Endometrial microvascular endothelial cells (primary cell): Measurements from ENCODE around the gene ANXA4. TPM values are rescaled to one million over a fixed set of nuclear protein-coding genes. Genes with fewer than 3 reads are reported as not detected.
"Not testable (repeated sequence)": the region's sequence is repeated elsewhere in the genome, so short reads cannot be mapped to it uniquely, and the experiment has no call there.

Experiments used
- in situ Hi-C: cut with HindIII; loops from 2 replicates; pipeline ENCODE4 v1.10.0; 2017; ENCODE audit warnings: low sequenced_read_pairs, low pct_unique_long_range_greater_than_20kb; ENCODE audit errors: inconsistent ontology term
- total RNA-seq: library from RNA; depleted of rRNA; stranded (reverse); fragments of >200 nt; gene quantifications from one replicate; pipeline ENCODE4 v1.2.3, GENCODE V29; 2015; ENCODE audit errors: inconsistent ontology term

The ANXA4 gene
- 50.1 TPM for total RNA-seq

- in situ Hi-C loops = no loop called here
These were observed at the start of gene ANXA4 for GRCh38 chr2:69741575-69742321. Gene ANXA4, plus strand, starts transcription at chr2:69742134. Its CDS starts 39,432 bp downstream, at chr2:69781566.

GRCh38 chr2:69692424-69692823 lies 49.5 kb upstream of the ANXA4 start:
- in situ Hi-C loops = no loop called here

GRCh38 chr2:69693059-69693774 lies 48.7 kb upstream of the ANXA4 start:
- in situ Hi-C loops = no loop called here

- in situ Hi-C loops = no loop called here
These were observed 48.0 kb upstream of the ANXA4 start for GRCh38 chr2:69693775-69694450.

GRCh38 chr2:69694894-69695849 lies 46.8 kb upstream of the ANXA4 start:
- in situ Hi-C loops = no loop called here

GRCh38 chr2:69695850-69696216 lies 46.1 kb upstream of the ANXA4 start:
- in situ Hi-C loops = no loop called here

GRCh38 chr2:69700381-69700780 lies 41.6 kb upstream of the ANXA4 start:
- in situ Hi-C loops = no loop called here

- in situ Hi-C loops = no loop called here
These were observed 40.6 kb upstream of the ANXA4 start for GRCh38 chr2:69701100-69701945.

- in situ Hi-C loops = no loop called here
These were observed 38.7 kb upstream of the ANXA4 start for GRCh38 chr2:69703189-69703588.

- in situ Hi-C loops = no loop called here
These were observed 37.5 kb upstream of the ANXA4 start for GRCh38 chr2:69704446-69704845.

GRCh38 chr2:69709290-69709689 lies 32.6 kb upstream of the ANXA4 start:
- in situ Hi-C loops = no loop called here

GRCh38 chr2:69711971-69712370 lies 30.0 kb upstream of the ANXA4 start:
- in situ Hi-C loops = no loop called here

- in situ Hi-C loops = no loop called here
These were observed 27.9 kb upstream of the ANXA4 start for GRCh38 chr2:69714024-69714423.

- in situ Hi-C loops = not testable (repeated sequence)
These were observed 27.3 kb upstream of the ANXA4 start for GRCh38 chr2:69714539-69715220.

- in situ Hi-C loops = no loop called here
These were observed 26.0 kb upstream of the ANXA4 start for GRCh38 chr2:69715964-69716363.

- in situ Hi-C loops = no loop called here
These were observed 25.3 kb upstream of the ANXA4 start for GRCh38 chr2:69716555-69717120.

GRCh38 chr2:69717186-69717585 lies 24.7 kb upstream of the ANXA4 start:
- in situ Hi-C loops = no loop called here
